AG09309 (cell line): ENCODE measurements around the gene TBRG4.
"Not testable (repeated sequence)": the region's sequence is repeated elsewhere in the genome, so short reads cannot be mapped to it uniquely, and the experiment has no call there.

Experiments
- DNase-seq: peaks from one replicate; pipeline ENCODE4 v3.0.0-alpha.2; 2010; ENCODE audit warnings: low read depth
- H3K4me3 ChIP-seq: 2 replicates; pipeline ENCODE4 v1.5.1; 2011; ENCODE audit warnings: mild to moderate bottlenecking, low read depth, low read length, moderate library complexity; ENCODE audit not compliant: control insufficient read depth
- TF ChIP-seq, protein P1 (sequence below): IDR thresholded peaks from 2 replicates; pipeline ENCODE4 v1.5.1; 2011; ENCODE audit warnings: mild to moderate bottlenecking, low read depth, low read length, inconsistent platforms; ENCODE audit not compliant: insufficient read depth, control insufficient read depth; ENCODE audit errors: missing control alignments

Gene TBRG4

DNA sequence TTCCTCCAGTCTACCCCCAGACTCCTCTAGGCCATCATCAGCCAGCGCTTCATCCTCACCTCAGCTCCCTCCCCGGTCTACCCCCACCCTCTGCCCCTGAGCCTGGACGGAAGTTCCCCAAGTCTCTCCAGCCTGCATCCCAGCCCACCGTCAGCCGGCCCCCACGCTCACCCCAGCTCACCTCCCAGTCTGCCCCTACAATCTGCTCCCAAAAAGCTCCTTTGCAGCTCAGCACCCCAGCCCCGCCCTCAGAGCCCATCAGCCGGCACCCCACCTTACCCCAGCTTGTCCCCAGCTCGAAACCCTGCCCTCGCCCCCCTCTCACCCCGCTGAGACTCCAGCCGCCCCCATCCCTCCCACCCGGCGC lies 45.8 kb upstream of the TBRG4 start:
- H3K4me3 ChIP-seq, result no peak overlapping the region
- TF ChIP-seq, protein P1, sequence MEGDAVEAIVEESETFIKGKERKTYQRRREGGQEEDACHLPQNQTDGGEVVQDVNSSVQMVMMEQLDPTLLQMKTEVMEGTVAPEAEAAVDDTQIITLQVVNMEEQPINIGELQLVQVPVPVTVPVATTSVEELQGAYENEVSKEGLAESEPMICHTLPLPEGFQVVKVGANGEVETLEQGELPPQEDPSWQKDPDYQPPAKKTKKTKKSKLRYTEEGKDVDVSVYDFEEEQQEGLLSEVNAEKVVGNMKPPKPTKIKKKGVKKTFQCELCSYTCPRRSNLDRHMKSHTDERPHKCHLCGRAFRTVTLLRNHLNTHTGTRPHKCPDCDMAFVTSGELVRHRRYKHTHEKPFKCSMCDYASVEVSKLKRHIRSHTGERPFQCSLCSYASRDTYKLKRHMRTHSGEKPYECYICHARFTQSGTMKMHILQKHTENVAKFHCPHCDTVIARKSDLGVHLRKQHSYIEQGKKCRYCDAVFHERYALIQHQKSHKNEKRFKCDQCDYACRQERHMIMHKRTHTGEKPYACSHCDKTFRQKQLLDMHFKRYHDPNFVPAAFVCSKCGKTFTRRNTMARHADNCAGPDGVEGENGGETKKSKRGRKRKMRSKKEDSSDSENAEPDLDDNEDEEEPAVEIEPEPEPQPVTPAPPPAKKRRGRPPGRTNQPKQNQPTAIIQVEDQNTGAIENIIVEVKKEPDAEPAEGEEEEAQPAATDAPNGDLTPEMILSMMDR, result no peak
- no peak for DNase-seq

DNA sequence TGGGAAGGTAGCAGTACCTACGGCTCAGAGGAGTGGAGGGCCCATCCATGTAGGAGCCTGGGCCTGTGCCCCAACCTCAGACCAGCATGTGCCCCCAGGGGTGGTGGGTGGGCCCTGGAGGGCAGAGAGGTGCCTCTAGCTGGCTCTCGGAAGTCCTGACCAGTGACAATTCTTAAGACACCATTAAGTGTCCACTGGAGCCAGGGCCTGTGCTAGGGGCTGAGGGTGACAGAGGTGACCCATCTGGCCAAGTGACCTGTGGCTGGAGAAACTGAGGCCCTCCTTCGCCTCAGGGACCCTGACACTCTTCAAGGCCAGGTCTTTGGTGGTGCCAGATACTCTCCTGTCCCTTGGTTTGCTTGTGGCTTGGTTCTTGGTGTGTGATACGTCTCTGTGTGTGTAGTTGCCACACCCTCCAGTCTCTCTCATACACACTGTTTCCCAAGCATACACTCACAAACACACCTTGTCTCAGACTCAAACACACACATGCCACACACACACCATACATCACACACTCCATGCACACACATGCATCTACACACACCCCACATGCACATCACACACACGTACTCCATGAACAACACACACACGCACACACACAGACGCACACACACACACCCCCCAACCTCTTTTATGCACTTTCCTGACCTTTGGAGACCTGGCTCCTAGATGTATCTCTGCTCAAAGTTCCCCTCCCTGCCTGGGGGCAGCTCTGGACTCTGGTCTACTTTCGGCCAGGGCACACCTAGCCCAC lies 45.2 kb upstream of the TBRG4 start:
- TF ChIP-seq, protein P1, result no peak
- no peak overlapping the region for H3K4me3 ChIP-seq

GRCh38 chr7:45155941-45156340 lies 44.4 kb upstream of the TBRG4 start:
- no peak overlapping the region for H3K4me3 ChIP-seq
- DNase-seq, result no peak
- TF ChIP-seq, protein P1, result no peak

More for the DNA sequence above, 45.2 kb upstream of the TBRG4 start:
- DNase-seq, result no peak

- no peak for DNase-seq
- H3K4me3 ChIP-seq, result no peak overlapping the region
- TF ChIP-seq, protein P1, result no peak
Measured at GRCh38 chr7:45155357-45155900, 43.9 kb upstream of the TBRG4 start.

DNA sequence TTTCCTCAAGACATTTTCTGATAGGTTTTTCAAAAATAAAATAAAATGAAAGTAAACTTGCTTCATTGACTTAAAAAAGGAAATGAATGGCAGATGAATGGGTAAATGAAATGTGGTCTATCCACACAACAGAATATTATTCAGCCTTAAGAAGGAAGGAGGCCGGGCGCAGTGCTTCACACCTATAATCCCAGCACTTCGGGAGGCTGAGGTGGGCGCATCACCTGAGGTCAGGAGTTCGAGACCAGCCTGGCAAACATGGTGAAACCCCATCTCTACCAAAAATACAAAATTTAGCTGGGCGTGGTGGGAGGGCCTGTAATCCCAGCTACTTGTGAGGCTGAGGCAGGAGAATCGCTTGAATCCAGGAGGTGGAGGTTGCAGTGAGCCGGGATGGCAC lies 42.4 kb upstream of the TBRG4 start:
- not testable (repeated sequence) for H3K4me3 ChIP-seq, DNase-seq

DNA sequence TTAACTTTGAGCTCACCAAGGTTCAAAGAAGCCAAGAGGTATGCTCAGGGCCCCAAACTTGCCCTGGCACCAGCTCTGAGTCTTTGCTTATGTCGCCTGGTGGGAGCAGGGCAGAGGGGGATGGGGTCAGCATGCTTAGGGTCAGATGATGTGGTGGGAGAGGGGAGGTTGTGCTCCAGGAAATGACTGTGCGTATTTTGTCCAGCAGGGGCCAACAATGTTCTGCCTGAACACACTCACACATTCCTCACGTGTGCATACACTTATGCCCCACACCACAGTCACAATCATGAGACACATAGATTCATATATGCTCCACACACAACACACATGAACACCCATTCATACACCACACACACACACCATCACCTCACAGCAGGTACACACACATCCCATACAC lies 41.7 kb upstream of the TBRG4 start:
- no peak overlapping the region for H3K4me3 ChIP-seq
- no peak for DNase-seq
- TF ChIP-seq, protein P1, result no peak

- no peak for DNase-seq
- TF ChIP-seq, protein P1, result no peak
- H3K4me3 ChIP-seq, result no peak overlapping the region
Measured at GRCh38 chr7:45151967-45152366, 40.5 kb upstream of the TBRG4 start.
